Uterus (tissue), 2 donors: ENCODE measurements around the gene CR2.

ENCODE experiments used
- CTCF ChIP-seq, 4 experiments: fragments of 200-600 bp in 2 of 4; fragments of 450-650 bp in 2 of 4; sonication (generic) in 2 of 4; IDR thresholded peaks; one replicate each; pipeline ENCODE4 v1.5.1; 2016 to 2019; ENCODE audit warnings: antibody characterized with exemption in 4 of 4, mild to moderate bottlenecking in 2 of 4, moderate library complexity in 1 of 4
- POLR2A ChIP-seq, 2 donors: fragments of 450-650 bp; IDR thresholded peaks; one replicate each; pipeline ENCODE4 v1.6.1; 2016; ENCODE audit warnings: antibody characterized with exemption in 2 of 2, mild to moderate bottlenecking in 1 of 2, moderate library complexity in 1 of 2

GRCh38 chr1:207463021-207463420, 8.9 kb downstream of the CR2 start:
- no peak for TF ChIP-seq POLR2A (IDR thresholded peaks at IDR 0.05)
- TF ChIP-seq CTCF (IDR thresholded peaks at IDR 0.05), result no peak
